Measurements from ENCODE around the gene DPH1.

Gene DPH1

DNA sequence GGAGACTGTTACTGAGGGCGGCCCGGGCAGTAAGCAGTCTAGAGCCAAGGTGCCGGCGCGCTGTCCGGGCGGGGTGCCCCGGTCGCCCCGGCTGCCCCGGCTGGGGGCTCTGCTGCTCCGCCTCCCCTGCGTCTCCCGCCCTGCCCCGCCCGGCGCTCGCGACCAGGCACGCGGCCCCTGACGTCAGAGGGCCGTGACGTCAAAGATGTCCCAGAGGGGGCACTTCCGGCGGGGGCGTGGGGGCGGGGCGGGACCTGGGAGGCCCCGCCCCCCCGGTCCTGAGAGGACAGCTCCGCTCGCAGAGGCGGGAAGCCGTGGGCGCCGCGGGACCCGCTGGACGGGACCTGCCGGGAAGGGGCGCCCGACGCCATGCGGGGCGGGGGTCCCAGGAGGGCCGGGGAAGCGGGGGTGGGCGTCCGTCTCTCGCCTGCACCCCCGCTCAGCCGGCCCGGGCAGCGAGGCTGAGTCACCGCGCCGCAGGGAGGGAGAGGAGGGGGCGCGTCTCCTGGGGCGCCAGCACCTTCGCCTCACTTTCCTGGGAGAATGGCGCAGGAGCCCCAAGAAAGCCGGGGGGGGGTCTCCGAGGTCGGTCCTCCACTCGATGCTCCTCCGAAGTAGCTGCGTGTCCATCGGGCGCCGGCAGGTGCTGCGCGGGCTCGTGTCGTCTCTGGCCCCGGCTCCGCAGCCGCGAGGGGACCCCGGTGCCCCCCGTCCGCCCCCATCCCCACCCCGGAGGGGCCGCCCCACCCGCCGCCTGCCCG lies 20.5 kb downstream of the DPH1 start:
- DNase-seq (ENCODE audit: low read depth in 2 of 2): peak; percentile 45 to 71

- no peak for DNase-seq (ENCODE audit: low read depth in 2 of 2)
These were observed 21.3 kb downstream of the DPH1 start for GRCh38 chr17:2051061-2051932.

GRCh38 chr17:2051933-2052559 lies 22.1 kb downstream of the DPH1 start:
- no peak for DNase-seq (ENCODE audit: low read depth in 2 of 2)

- DNase-seq (ENCODE audit: low read depth in 2 of 2): peak; percentile 59 to 82
These were observed 23.7 kb downstream of the DPH1 start for GRCh38 chr17:2053380-2054261.

DNA sequence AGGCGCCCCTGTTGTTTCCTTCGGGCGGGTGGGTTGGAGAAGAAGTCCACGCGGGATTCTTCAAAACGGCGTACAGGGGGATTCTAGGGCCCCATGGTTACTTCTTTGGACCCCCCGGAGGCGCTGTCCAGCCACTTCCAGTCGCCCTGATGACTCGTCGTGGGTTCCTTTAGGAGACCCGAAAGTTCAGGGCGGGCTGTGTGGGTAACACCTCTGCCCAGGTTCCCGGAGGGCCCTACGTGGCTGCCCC lies 24.2 kb downstream of the DPH1 start:
- DNase-seq (ENCODE audit: low read depth in 2 of 2): peak in 1 of 2 donors; percentile 42

DNA sequence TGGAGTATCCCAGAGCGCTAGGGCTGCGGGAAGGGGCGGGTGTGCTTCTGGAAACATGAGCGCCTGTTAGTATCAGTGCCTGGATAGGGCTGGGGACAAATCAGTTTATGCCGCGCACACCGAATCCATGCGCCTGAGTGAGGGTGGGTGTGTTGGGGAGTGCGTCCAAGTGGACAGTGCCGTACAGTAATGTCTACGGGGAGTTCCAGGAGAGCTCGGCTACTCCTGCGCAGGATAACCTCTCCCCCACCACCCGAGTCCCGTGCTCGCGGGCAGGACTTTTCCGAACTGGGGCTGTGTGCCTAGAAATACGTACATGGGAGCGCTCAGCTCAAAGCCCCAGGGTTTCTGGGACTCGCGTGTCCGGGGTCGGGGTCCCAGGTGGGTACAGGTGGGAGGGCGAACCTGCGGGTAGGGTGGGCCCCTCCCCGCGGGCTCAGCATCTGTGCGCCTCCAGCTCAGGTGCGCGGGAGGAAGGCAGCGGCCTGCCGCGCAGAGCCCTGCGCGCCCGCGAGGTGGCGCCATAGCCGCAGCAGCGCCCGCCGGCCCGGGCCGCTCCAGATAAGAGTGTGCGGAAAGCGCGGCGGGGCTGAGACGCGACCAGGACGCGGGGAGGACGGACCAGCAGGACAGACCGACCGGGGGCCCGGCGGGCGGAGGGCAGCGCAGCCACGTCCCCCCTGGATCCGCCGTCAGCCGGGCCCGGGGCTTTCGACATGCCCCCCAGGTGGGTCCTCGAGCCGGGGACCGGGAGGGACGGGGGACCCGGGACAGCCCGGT lies 24.7 kb downstream of the DPH1 start, which contains the start of gene HIC1:
Gene HIC1, plus strand, starts transcription at position 592 of the 780 bp plus-strand sequence. CDS start 1,588 bp downstream, outside the sequence.
- peak in 1 of 2 donors; percentile 75 for DNase-seq (ENCODE audit: low read depth in 2 of 2)

DNA sequence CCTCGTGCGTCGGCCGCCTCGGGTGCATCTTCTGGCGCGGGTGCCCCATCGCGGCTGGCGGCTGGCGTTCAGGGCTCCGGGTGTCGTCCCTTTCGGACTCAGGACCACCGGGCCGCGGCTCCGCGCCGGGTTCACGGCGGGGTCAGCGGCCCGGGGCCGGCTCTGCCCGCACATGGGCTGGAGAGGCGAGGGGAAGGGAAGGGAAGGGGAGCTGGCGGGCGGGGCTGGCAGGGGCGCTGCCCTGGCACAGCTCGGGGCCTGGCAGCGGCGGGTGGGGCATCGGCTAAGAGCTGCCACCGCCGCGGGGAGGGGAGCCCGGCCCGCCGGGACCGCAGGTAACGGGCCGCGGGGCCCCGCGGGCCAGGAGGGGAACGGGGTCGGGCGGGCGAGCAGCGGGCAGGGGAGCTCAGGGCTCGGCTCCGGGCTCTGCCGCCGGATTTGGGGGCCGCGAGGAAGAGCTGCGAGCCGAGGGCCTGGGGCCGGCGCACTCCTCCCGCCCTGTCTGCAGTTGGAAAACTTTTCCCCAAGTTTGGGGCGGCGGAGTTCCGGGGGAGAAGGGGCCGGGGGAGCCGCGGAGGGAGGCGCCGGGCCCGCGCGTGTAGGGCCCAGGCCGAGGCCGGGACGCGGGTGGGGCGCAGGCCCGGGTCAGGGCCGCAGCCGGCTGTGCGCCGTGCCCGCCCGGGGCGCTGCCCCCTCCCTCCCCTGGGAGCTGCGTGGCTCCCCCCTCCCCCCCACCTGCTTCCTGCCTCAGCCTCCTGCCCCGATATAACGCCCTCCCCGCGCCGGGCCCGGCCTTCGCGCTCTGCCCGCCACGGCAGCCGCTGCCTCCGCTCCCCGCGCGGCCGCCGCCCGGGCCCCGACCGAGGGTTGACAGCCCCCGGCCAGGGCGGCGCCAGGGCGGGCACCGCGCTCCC lies 25.6 kb downstream of the DPH1 start:
- peak in 1 of 2 donors; percentile 44 for DNase-seq (ENCODE audit: low read depth in 2 of 2)

DNA sequence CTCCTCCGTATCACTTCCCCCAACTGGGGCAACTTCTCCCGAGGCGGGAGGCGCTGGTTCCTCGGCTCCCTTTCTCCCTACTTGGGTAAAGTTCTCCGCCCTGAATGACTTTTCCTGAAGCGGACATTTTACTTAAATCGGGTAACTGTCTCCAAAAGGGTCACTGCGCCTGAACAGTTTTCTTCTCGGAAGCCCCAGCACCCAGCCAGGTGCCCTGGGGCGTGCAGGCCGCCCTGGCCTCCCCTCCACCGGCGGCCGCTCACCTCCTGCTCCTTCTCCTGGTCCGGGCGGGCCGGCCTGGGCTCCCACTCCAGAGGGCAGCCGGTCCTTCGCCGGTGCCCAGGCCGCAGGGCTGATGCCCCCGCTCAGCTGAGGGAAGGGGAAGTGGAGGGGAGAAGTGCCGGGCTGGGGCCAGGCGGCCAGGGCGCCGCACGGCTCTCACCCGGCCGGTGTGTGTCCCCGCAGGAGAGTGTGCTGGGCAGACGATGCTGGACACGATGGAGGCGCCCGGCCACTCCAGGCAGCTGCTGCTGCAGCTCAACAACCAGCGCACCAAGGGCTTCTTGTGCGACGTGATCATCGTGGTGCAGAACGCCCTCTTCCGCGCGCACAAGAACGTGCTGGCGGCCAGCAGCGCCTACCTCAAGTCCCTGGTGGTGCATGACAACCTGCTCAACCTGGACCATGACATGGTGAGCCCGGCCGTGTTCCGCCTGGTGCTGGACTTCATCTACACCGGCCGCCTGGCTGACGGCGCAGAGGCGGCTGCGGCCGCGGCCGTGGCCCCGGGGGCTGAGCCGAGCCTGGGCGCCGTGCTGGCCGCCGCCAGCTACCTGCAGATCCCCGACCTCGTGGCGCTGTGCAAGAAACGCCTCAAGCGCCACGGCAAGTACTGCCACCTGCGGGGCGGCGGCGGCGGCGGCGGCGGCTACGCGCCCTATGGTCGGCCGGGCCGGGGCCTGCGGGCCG lies 26.5 kb downstream of the DPH1 start:
- DNase-seq (ENCODE audit: low read depth in 2 of 2): peak in 1 of 2 donors; percentile 45

GRCh38 chr17:2057175-2057759 lies 27.3 kb downstream of the DPH1 start:
- no peak for DNase-seq (ENCODE audit: low read depth in 2 of 2)

DNA sequence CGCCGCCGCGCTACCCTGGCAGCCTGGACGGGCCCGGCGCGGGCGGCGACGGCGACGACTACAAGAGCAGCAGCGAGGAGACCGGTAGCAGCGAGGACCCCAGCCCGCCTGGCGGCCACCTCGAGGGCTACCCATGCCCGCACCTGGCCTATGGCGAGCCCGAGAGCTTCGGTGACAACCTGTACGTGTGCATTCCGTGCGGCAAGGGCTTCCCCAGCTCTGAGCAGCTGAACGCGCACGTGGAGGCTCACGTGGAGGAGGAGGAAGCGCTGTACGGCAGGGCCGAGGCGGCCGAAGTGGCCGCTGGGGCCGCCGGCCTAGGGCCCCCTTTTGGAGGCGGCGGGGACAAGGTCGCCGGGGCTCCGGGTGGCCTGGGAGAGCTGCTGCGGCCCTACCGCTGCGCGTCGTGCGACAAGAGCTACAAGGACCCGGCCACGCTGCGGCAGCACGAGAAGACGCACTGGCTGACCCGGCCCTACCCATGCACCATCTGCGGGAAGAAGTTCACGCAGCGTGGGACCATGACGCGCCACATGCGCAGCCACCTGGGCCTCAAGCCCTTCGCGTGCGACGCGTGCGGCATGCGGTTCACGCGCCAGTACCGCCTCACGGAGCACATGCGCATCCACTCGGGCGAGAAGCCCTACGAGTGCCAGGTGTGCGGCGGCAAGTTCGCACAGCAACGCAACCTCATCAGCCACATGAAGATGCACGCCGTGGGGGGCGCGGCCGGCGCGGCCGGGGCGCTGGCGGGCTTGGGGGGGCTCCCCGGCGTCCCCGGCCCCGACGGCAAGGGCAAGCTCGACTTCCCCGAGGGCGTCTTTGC lies 28.0 kb downstream of the DPH1 start:
- DNase-seq (ENCODE audit: low read depth in 2 of 2): no peak

DNA sequence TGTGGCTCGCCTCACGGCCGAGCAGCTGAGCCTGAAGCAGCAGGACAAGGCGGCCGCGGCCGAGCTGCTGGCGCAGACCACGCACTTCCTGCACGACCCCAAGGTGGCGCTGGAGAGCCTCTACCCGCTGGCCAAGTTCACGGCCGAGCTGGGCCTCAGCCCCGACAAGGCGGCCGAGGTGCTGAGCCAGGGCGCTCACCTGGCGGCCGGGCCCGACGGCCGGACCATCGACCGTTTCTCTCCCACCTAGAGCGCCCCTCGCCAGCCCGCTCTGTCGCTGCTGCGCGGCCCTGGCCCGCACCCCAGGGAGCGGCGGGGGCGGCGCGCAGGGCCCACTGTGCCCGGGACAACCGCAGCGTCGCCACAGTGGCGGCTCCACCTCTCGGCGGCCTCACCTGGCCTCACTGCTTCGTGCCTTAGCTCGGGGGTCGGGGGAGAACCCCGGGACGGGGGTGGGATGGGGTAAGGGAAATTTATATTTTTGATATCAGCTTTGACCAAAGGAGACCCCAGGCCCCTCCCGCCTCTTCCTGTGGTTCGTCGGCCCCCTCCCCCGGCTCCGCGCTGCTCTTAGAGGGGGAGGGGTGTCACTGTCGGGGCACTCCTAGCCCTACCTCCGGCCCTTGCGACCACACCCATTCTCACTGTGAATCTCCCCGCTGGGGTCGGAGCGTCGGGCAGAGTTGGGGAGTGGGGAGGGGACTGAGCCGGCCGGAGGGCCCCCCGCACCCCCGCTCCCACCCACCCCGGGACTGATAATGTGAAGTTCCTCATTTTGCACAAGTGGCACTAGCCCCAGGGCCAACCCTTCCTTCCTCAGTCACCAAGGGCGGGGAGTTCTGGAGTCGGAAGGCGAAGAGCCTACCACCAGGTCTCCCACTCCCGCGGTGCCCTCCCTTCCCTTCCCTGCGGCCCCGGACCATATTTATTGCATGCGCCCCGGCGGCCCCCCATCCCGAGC lies 28.9 kb downstream of the DPH1 start:
- DNase-seq (ENCODE audit: low read depth in 2 of 2): peak in 1 of 2 donors; percentile 52

GRCh38 chr17:2059547-2060384 lies 29.8 kb downstream of the DPH1 start:
- no peak for DNase-seq (ENCODE audit: low read depth in 2 of 2)

DNA sequence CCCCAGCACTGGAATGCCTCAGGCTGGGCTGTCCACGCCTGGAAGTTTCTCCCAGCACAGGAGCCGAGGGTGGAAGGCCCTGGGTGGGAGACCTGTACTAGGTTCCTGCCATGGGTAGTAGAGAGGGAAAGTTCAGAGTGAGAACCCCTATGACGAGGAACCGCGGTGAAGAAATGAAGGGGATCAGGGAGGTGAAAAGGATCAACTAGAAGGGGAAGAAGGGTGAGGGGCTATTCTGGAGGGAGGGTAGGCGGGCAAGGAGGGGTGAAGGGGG lies 30.4 kb downstream of the DPH1 start:
- no peak for DNase-seq (ENCODE audit: low read depth in 2 of 2)

DNA sequence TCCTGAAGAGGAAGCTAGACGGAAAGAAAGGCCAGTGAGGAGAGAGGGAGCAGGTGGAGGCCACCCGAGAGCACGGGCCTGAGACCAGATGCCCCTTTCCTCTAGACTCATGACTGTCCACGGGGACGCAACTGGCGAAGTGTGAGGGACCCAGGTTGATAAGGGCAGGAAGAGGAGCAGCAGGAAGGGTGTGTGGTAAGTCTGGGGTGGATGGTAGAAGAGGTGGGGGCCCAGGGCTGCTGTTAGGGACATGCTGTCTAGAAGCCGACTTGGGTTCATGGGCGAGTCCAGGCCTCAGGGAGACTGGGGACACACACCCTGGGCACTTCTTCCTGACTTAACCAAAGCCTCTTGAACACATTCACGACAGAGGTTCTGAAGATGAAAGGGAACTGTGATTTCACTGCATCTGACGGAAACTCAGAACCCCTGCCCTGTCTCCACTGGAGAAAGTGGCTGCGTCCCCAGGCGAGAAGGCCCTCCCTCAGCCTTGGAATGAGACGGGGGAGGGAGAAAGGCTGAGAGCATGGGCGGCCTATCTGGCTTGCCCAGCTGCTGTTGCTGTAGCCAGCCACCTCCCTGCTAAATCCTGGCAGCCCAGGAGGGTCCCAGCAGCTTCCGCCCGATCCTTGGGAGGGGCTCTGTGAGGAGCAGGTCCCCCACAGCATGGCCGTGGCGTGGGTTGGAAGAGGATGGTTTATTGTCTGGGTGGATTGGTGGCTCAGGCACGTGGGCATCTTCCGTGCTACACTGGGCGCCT lies 30.9 kb downstream of the DPH1 start:
- DNase-seq (ENCODE audit: low read depth in 2 of 2): no peak

All from stimulated activated CD8-positive, alpha-beta memory T cell treated with anti-CD3 and anti-CD28 coated beads, Interleukin-7, amount 100 ng/mL, for 4 hours (primary cell).